Measurements from ENCODE around the gene HSPD1. TPM values are rescaled to one million over a fixed set of nuclear protein-coding genes. Genes with fewer than 3 reads are reported as not detected.

The HSPD1 gene
- total RNA-seq, 1 donor from 2014 or later: 403 TPM

DNA sequence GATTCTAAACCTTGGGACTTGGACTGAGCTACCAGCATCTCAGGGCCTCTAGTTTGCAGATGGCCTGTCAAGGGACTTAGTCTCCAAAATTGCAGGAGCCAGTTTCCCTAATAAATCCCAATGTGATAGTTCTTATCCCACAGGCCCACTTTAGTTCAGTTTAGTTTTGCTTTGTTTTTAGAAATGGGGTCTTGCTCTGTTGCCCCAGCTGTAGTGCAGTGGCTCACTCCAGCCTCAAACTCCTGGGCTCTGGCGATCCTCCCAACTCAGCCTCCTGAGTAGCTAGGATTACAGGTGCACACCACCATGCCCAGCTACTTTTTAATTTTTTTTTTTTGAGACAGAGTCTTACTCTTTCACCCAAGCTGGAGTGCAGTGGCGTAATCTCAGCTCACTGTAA is 62.3 kb downstream of the HSPD1 start:
- Mint-ChIP-seq H3K27ac (no peak overlapping the region), H3K4me3 (ENCODE audit: low read depth) (peak overlapping the region; percentile 27)
- TF ChIP-seq, protein P1, sequence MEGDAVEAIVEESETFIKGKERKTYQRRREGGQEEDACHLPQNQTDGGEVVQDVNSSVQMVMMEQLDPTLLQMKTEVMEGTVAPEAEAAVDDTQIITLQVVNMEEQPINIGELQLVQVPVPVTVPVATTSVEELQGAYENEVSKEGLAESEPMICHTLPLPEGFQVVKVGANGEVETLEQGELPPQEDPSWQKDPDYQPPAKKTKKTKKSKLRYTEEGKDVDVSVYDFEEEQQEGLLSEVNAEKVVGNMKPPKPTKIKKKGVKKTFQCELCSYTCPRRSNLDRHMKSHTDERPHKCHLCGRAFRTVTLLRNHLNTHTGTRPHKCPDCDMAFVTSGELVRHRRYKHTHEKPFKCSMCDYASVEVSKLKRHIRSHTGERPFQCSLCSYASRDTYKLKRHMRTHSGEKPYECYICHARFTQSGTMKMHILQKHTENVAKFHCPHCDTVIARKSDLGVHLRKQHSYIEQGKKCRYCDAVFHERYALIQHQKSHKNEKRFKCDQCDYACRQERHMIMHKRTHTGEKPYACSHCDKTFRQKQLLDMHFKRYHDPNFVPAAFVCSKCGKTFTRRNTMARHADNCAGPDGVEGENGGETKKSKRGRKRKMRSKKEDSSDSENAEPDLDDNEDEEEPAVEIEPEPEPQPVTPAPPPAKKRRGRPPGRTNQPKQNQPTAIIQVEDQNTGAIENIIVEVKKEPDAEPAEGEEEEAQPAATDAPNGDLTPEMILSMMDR (IDR thresholded peaks at IDR 0.05; ENCODE audit: unreplicated experiment): no peak

More for the DNA sequence above, 62.3 kb downstream of the HSPD1 start:
- H3K36me3 Mint-ChIP-seq (ENCODE audit: insufficient read depth): no peaks in the 10 kb centered on the region
- H3K4me1 Mint-ChIP-seq (ENCODE audit: low read depth): peaks cover 20% of the 10 kb centered on the region
- DNase-seq (ENCODE audit: low spot score, unreplicated experiment): no peak
- H3K27me3 Mint-ChIP-seq: no peaks in the 10 kb centered on the region
- H3K9me3 Mint-ChIP-seq (ENCODE audit: low read depth): no peaks in the 10 kb centered on the region

Other genes with a start within 250 kb of the HSPD1 start
- gene ANKRD44, start 189.1 kb downstream of the HSPD1 start, total RNA-seq: 4.0 and 6.0 TPM in 2 replicates
- gene SF3B1, start 64.8 kb downstream of the HSPD1 start, total RNA-seq: 348 and 370 TPM in 2 replicates
- gene COQ10B, start 46.3 kb downstream of the HSPD1 start, total RNA-seq: 11.0 and 11.8 TPM in 2 replicates
- gene HSPE1, start 539 bp upstream of the HSPD1 start, total RNA-seq: 180 and 185 TPM in 2 replicates
- 29.8 and 41.4 TPM in 2 replicates for gene MOB4, start 16.2 kb upstream of the HSPD1 start, total RNA-seq
- 5.4 and 5.7 TPM in 2 replicates for gene RFTN2, start 175.7 kb upstream of the HSPD1 start, total RNA-seq
- 7.9 and 8.3 TPM in 2 replicates for gene MARS2, start 205.5 kb upstream of the HSPD1 start, total RNA-seq

Measured in progenitor cell of endocrine pancreas (in vitro differentiated cells).